ENCODE data around the gene IGFL2. TPM values are rescaled to one million over a fixed set of nuclear protein-coding genes. Genes with fewer than 3 reads are reported as not detected.

The IGFL2 gene
- polyA plus RNA-seq, 2 donors, result 0.12 to 5.4 TPM

DNA sequence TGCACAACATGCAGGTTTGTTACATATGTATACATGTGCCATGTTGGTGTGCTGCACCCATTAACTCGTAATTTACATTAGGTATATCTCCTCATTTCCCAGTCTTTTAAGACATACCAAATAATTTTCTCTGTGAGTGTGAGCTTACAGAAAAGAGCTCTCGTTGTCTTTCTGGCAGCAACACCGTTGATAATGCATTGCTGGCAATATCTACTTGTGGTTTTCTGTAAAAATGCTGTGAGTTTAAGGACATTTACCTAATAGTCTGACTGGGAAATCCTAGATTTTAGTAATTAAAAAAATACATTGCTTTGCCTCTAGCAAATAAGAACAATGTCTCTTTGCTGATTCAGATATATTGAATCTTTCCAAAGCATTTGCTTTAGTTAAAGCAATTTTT lies 31.9 kb upstream of the IGFL2 start:
- no peaks in the 10 kb centered on the region for H3K27me3 ChIP-seq (ENCODE audit: control insufficient read depth in 1 of 2, insufficient read depth in 2 of 2, low read length in 2 of 2)
- no peaks in the 10 kb centered on the region for H3K36me3 ChIP-seq (ENCODE audit: control insufficient read depth in 2 of 2, insufficient read depth in 2 of 2, low read length in 1 of 2)
- H3K27ac ChIP-seq (ENCODE audit: low read depth in 2 of 2, low read length in 1 of 2), result no peak overlapping the region
- peaks cover 2 to 4% of the 10 kb centered on the region in 2 donors for H3K9me3 ChIP-seq (ENCODE audit: control insufficient read depth in 2 of 2, insufficient read depth in 1 of 2, low read depth in 1 of 2, low read length in 1 of 2)
- H3K4me3 ChIP-seq (ENCODE audit: low read depth in 1 of 2, low read length in 2 of 2), result no peak overlapping the region
- peaks cover 0 to 3% of the 10 kb centered on the region in 2 donors for H3K4me1 ChIP-seq (ENCODE audit: control insufficient read depth in 2 of 2, insufficient read depth in 2 of 2, low read length in 1 of 2)
- WGBS, 2 donors, result 49 to 55% methylated on average over 3 of the region's 3 CpGs

DNA sequence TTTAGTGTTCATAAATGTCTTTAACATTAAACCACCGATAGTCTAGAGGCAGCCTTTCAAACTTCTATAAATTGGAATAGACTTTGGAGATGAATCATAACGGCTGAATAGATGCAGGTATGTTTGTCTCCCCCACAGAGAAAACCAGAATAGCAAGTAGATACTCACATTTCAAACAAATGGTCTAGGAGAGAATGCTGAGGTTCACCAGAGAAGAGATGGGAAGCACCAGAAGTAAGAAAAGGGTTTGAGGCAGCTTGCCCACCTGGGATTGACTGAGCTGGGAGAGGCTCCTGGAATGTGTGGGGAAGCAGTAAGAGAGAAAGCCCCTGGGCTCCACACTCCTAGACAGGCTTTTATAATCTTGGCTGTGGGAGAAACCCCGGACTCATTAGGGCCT lies 29.9 kb upstream of the IGFL2 start:
- H3K27me3 ChIP-seq (ENCODE audit: control insufficient read depth in 1 of 2, insufficient read depth in 2 of 2, low read length in 2 of 2), result no peaks in the 10 kb centered on the region
- no peaks in the 10 kb centered on the region for H3K36me3 ChIP-seq (ENCODE audit: control insufficient read depth in 2 of 2, insufficient read depth in 2 of 2, low read length in 1 of 2)
- peaks cover 2 to 4% of the 10 kb centered on the region in 2 donors for H3K9me3 ChIP-seq (ENCODE audit: control insufficient read depth in 2 of 2, insufficient read depth in 1 of 2, low read depth in 1 of 2, low read length in 1 of 2)
- no peak overlapping the region for H3K4me3 ChIP-seq (ENCODE audit: low read depth in 1 of 2, low read length in 2 of 2)
- H3K27ac ChIP-seq (ENCODE audit: low read depth in 2 of 2, low read length in 1 of 2), result no peak overlapping the region
- 46 to 60% methylated on average over 3 of the region's 3 CpGs for WGBS, 2 donors
- peaks cover 0 to 3% of the 10 kb centered on the region in 2 donors for H3K4me1 ChIP-seq (ENCODE audit: control insufficient read depth in 2 of 2, insufficient read depth in 2 of 2, low read length in 1 of 2)

DNA sequence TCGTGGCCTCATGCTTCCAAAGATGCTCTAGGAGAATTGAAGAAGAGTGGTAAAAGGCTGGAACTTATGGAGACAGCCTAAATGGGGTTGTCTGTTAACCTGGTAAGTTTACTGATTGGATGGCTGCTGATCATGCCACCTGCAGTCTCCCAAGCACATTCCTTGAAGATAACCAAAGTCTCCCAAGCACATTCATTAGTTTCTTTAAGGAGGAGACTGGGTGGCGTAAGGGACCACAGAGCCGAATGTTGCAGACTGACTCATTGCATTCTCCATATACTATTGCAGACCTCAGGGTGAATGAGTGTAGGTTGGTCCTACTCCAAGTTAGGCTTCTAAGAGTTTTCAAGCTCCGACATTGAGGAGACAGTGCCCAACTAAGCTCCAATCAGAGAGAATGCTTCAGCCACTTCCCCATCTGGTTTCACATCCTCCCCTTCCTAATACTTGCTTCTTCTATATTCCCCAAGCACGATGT lies 23.4 kb upstream of the IGFL2 start, which contains the start of gene IGFL3:
IGFL3 (minus strand) TSS at position 51 of the 478 bp plus-strand sequence; CDS start at position 12, 39 bp downstream.
- WGBS, 2 donors, result 83 to 84% methylated on average over 5 of the region's 5 CpGs
- H3K27ac ChIP-seq (ENCODE audit: low read depth in 2 of 2, low read length in 1 of 2), result no peak within 1 kb of the TSS
- H3K4me1 ChIP-seq (ENCODE audit: control insufficient read depth in 2 of 2, insufficient read depth in 2 of 2, low read length in 1 of 2), result no peaks in the 10 kb centered on the region
- H3K27me3 ChIP-seq (ENCODE audit: control insufficient read depth in 1 of 2, insufficient read depth in 2 of 2, low read length in 2 of 2), result no peaks in the 10 kb centered on the region
- H3K36me3 ChIP-seq (ENCODE audit: control insufficient read depth in 2 of 2, insufficient read depth in 2 of 2, low read length in 1 of 2), result no peaks in the 10 kb centered on the region
- no peak within 1 kb of the TSS for H3K4me3 ChIP-seq (ENCODE audit: low read depth in 1 of 2, low read length in 2 of 2)
- H3K9me3 ChIP-seq (ENCODE audit: control insufficient read depth in 2 of 2, insufficient read depth in 1 of 2, low read depth in 1 of 2, low read length in 1 of 2), result peaks cover 1 to 4% of the 10 kb centered on the region in 2 donors

DNA sequence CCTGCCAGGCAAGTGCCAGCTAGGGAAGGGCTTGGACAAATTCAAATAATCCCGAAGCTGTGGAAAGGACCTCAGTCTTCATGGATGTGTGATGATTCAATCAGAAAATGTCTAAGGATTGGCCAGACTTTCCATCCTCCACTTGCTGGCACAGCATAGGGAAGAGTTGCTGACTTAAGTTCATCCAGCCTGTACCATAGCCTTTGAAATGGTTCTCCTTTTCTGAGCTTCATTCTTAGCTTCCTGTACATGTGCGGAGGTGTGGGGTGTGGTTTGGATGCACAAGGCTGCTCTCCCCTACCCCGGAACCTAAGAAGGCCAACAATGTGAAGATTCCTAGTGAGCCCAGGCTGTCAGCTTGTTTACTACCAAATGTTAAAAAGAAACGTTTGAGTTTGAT lies 22.6 kb upstream of the IGFL2 start:
- Histone ChIP-seq H3K4me3 (ENCODE audit: low read depth in 1 of 2, low read length in 2 of 2) (no peak overlapping the region), H3K27ac (ENCODE audit: low read depth in 2 of 2, low read length in 1 of 2) (no peak overlapping the region), H3K36me3 (ENCODE audit: control insufficient read depth in 2 of 2, insufficient read depth in 2 of 2, low read length in 1 of 2) (no peaks in the 10 kb centered on the region), H3K9me3 (ENCODE audit: control insufficient read depth in 2 of 2, insufficient read depth in 1 of 2, low read depth in 1 of 2, low read length in 1 of 2) (no peaks in the 10 kb centered on the region), H3K4me1 (ENCODE audit: control insufficient read depth in 2 of 2, insufficient read depth in 2 of 2, low read length in 1 of 2) (no peaks in the 10 kb centered on the region), H3K27me3 (ENCODE audit: control insufficient read depth in 1 of 2, insufficient read depth in 2 of 2, low read length in 2 of 2) (no peaks in the 10 kb centered on the region)
- 70 to 76% methylated on average over 4 of the region's 4 CpGs for WGBS, 2 donors

DNA sequence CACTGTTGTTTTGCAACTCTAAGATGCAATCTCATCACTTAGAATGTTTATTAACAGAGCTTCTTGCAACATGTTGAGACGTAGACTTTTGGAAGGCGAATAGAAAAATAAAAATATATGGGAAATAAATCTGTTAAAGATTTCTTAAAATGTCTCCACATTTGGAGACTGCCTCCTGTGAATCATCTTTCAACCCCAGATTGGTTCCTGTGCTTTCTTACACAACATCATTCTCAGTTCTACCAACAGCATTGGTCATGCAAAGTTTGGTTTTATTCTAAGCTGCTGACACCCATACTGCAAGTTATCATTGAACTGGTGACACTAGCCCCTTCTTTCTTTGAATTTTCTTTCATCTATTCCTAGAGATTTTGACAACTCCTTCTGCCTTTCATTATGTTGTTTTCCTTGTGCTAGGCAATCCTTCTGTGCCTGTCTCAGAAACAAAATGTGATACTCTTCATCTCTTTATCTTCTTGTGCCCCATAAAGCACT lies 21.9 kb upstream of the IGFL2 start:
- no peaks in the 10 kb centered on the region for H3K36me3 ChIP-seq (ENCODE audit: control insufficient read depth in 2 of 2, insufficient read depth in 2 of 2, low read length in 1 of 2)
- H3K4me1 ChIP-seq (ENCODE audit: control insufficient read depth in 2 of 2, insufficient read depth in 2 of 2, low read length in 1 of 2), result no peaks in the 10 kb centered on the region
- no peak overlapping the region for H3K27ac ChIP-seq (ENCODE audit: low read depth in 2 of 2, low read length in 1 of 2)
- 84 to 86% methylated on average over 2 of the region's 2 CpGs for WGBS, 2 donors
- H3K27me3 ChIP-seq (ENCODE audit: control insufficient read depth in 1 of 2, insufficient read depth in 2 of 2, low read length in 2 of 2), result no peaks in the 10 kb centered on the region
- no peak overlapping the region for H3K4me3 ChIP-seq (ENCODE audit: low read depth in 1 of 2, low read length in 2 of 2)
- no peaks in the 10 kb centered on the region for H3K9me3 ChIP-seq (ENCODE audit: control insufficient read depth in 2 of 2, insufficient read depth in 1 of 2, low read depth in 1 of 2, low read length in 1 of 2)

DNA sequence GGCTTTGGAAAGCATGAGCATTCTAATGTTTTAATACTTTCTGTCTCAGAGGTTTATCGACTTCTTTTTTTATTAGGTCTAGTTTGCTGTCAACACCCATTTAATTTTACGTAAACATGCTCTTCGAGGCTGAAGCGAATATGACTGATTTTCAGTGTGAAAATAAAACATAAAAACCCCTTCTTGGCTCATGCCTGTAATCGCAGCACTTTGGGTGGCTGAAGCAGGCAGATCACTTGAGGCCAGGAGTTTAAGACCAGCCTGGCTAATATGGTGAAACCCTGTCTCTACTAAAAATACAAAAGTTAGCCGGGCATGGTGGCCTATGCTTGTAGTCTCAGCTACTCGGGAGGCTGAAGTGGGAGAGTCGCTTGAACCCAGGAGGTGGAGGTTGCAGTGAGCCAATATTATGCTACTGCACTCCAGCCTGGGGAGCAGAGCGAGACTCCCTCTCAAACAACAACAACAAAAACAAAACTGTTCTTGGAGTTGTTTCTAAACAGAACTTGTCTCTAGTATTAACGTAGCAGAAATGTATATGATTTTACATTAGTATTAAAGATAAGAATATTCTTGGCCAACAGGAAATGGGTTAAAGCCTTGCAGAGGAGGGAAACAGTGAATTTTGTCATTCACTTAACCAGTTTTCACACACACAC lies 16.4 kb upstream of the IGFL2 start:
- Histone ChIP-seq H3K4me3 (ENCODE audit: low read depth in 1 of 2, low read length in 2 of 2) (no peak overlapping the region), H3K27me3 (ENCODE audit: control insufficient read depth in 1 of 2, insufficient read depth in 2 of 2, low read length in 2 of 2) (no peaks in the 10 kb centered on the region)
- 82 to 84% methylated on average over 10 of the region's 10 CpGs for WGBS, 2 donors

DNA sequence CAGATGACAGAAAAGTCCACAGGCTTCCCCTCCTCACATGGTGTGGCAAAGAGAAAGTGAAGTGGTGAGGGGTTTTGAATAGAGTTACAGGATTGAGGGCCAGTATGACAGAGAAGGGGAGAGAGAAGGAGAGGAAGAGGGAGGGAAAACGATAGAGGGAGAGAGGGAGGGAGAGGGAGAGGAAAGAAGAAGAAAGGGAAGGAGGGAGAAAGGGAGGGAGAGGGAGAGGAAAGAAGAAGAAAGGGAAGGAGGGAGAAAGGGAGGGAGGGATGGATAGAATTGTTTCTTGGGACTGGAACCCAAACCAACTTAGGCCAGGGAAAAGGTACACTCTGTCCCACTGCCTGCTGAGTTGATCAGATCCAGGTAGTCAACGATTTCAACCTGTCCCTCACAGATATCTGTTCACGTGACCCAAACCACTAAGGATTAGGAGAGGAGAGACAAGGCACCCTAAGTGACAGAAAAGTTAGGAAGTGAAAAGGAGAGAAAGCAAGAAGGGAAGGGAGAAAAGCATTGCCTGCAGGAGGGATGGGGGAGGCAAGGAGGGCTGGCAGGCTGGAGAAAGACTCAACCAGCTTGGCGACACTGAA lies 15.4 kb upstream of the IGFL2 start:
- 64 to 73% methylated on average over 4 of the region's 4 CpGs for WGBS, 2 donors
- Histone ChIP-seq H3K9me3 (ENCODE audit: control insufficient read depth in 2 of 2, insufficient read depth in 1 of 2, low read depth in 1 of 2, low read length in 1 of 2) (no peaks in the 10 kb centered on the region), H3K4me1 (ENCODE audit: control insufficient read depth in 2 of 2, insufficient read depth in 2 of 2, low read length in 1 of 2) (peaks cover 0 to 10% of the 10 kb centered on the region in 2 donors), H3K27me3 (ENCODE audit: control insufficient read depth in 1 of 2, insufficient read depth in 2 of 2, low read length in 2 of 2) (no peaks in the 10 kb centered on the region), H3K4me3 (ENCODE audit: low read depth in 1 of 2, low read length in 2 of 2) (peak overlapping the region in 1 of 2 donors; percentile 31), H3K27ac (ENCODE audit: low read depth in 2 of 2, low read length in 1 of 2) (peak overlapping the region; percentile 72 to 89), H3K36me3 (ENCODE audit: control insufficient read depth in 2 of 2, insufficient read depth in 2 of 2, low read length in 1 of 2) (no peaks in the 10 kb centered on the region)

More for the DNA sequence above, 16.4 kb upstream of the IGFL2 start:
- Histone ChIP-seq H3K36me3 (ENCODE audit: control insufficient read depth in 2 of 2, insufficient read depth in 2 of 2, low read length in 1 of 2) (no peaks in the 10 kb centered on the region), H3K9me3 (ENCODE audit: control insufficient read depth in 2 of 2, insufficient read depth in 1 of 2, low read depth in 1 of 2, low read length in 1 of 2) (no peaks in the 10 kb centered on the region), H3K4me1 (ENCODE audit: control insufficient read depth in 2 of 2, insufficient read depth in 2 of 2, low read length in 1 of 2) (peaks cover 0 to 10% of the 10 kb centered on the region in 2 donors), H3K27ac (ENCODE audit: low read depth in 2 of 2, low read length in 1 of 2) (peak overlapping the region in 1 of 2 donors; percentile 4)

DNA sequence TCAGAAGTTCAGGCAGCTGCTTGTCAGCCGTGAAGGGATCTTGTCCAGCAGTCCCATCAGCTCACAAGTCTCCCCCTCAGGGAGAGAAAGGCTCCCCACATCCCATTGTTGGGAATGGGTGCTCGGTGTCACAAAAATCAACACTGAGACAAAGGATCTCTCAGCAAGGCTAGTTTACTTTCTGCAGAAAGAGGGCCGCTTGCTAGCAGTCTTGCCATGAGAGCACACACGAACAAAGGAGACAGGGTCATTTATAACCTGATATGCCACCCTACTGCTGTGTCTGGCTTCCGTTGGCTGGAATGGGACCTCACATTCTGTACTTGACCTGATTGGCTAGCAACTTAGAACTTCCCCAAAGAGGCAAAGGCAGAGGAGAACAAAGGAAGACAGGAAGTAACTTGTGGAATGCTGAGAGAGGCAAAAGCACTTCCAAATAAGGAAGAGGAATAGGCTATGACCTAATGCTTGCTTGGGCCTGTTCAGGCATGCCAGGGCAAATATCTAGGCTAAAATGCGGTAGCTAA lies 14.9 kb upstream of the IGFL2 start:
- 29 to 37% methylated on average over 6 of the region's 6 CpGs for WGBS, 2 donors
- H3K27ac ChIP-seq (ENCODE audit: low read depth in 2 of 2, low read length in 1 of 2), result peak overlapping the region; percentile 72 to 89
- peak overlapping the region in 1 of 2 donors; percentile 31 for H3K4me3 ChIP-seq (ENCODE audit: low read depth in 1 of 2, low read length in 2 of 2)

DNA sequence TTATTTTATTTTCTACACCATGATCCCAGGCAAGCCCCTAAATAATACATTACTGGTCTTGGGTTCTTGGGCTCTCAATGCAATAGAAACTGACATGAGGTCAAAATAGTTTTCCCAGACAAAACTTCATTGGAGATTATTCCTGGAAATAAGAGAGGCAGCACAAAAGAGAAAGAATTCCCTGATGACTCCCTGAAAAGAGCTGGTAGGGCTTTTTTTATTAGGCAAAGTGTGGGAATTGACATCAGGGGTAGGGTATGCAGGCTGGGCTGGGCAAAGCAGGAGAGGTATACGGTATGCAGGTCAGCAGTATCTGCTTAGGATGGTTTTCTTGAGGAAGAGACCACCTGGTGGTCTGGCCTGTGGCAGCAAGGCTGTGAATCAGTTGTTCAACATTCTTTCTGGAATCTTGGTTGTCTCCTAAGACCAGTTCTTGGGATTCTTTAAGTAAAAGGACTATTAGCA lies 14.2 kb upstream of the IGFL2 start:
- no peak overlapping the region for H3K4me3 ChIP-seq (ENCODE audit: low read depth in 1 of 2, low read length in 2 of 2)
- H3K27me3 ChIP-seq (ENCODE audit: control insufficient read depth in 1 of 2, insufficient read depth in 2 of 2, low read length in 2 of 2), result no peaks in the 10 kb centered on the region
- H3K4me1 ChIP-seq (ENCODE audit: control insufficient read depth in 2 of 2, insufficient read depth in 2 of 2, low read length in 1 of 2), result peaks cover 0 to 10% of the 10 kb centered on the region in 2 donors
- no peaks in the 10 kb centered on the region for H3K9me3 ChIP-seq (ENCODE audit: control insufficient read depth in 2 of 2, insufficient read depth in 1 of 2, low read depth in 1 of 2, low read length in 1 of 2)
- 83 to 89% methylated on average over 1 of the region's 1 CpG for WGBS, 2 donors
- no peaks in the 10 kb centered on the region for H3K36me3 ChIP-seq (ENCODE audit: control insufficient read depth in 2 of 2, insufficient read depth in 2 of 2, low read length in 1 of 2)
- peak overlapping the region; percentile 16 to 71 for H3K27ac ChIP-seq (ENCODE audit: low read depth in 2 of 2, low read length in 1 of 2)

More for the DNA sequence above, 14.9 kb upstream of the IGFL2 start:
- no peaks in the 10 kb centered on the region for H3K36me3 ChIP-seq (ENCODE audit: control insufficient read depth in 2 of 2, insufficient read depth in 2 of 2, low read length in 1 of 2)
- no peaks in the 10 kb centered on the region for H3K9me3 ChIP-seq (ENCODE audit: control insufficient read depth in 2 of 2, insufficient read depth in 1 of 2, low read depth in 1 of 2, low read length in 1 of 2)
- H3K4me1 ChIP-seq (ENCODE audit: control insufficient read depth in 2 of 2, insufficient read depth in 2 of 2, low read length in 1 of 2), result peaks cover 0 to 10% of the 10 kb centered on the region in 2 donors
- H3K27me3 ChIP-seq (ENCODE audit: control insufficient read depth in 1 of 2, insufficient read depth in 2 of 2, low read length in 2 of 2), result no peaks in the 10 kb centered on the region

All from esophagus (tissue), 2 donors.